Measurements from ENCODE around the gene FBH1. TPM values are rescaled to one million over a fixed set of nuclear protein-coding genes. Genes with fewer than 3 reads are reported as not detected.

Gene FBH1
- total RNA-seq, 1 donor from 2014 or later = 66.9 TPM

DNA sequence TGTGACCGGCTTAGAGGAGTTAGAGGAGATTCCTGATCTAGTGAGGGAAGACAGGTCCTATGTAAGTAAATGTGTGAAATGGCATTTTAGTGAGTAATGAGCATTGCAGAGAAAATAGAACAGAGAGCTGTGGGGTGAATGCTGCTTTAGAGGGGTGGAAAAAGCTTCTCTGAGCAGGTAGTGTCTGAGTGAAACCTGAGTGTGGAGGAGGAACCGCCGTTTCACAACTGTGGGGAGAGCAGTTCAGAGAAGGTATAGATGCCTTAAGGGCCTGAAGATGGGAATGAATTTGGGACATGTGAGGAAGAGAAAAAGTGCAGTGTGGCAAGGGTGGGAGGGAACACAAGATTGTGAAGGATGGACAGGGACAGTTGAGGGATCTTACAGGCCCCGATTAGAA lies 21.6 kb downstream of the FBH1 start:
- Mint-ChIP-seq H3K27ac (peak overlapping the region; percentile 14), H3K36me3 (ENCODE audit: low read depth) (peaks cover 53% of the 10 kb centered on the region), H3K4me1 (ENCODE audit: low read depth) (no peaks in the 10 kb centered on the region), H3K4me3 (no peak overlapping the region), H3K27me3 (ENCODE audit: insufficient read depth) (no peaks in the 10 kb centered on the region), H3K9me3 (no peaks in the 10 kb centered on the region)
- intact Hi-C loops (cut with micrococcal nuclease) = no loop called here
- DNase-seq (ENCODE audit: low spot score) = no peak

DNA sequence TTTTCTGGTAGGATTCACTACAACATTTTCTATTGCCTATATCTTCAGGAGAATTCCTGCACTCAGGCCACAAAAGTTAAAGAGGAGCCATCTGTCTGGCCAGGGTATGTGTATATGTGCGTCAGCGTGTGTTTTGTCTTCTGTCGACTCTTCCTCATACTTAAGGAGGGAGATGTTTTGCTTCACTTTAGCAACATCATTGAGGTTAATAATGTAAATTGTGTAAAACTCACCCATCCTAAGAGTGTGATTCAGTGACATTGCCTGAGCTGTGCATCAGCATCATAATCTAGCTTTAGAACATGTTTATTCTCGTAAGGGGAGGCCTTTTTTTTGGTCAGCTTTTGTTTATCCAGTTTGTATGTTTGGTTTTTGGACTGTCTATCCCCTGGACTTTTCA lies 23.7 kb downstream of the FBH1 start:
- Mint-ChIP-seq H3K4me3 (no peak overlapping the region), H3K4me1 (ENCODE audit: low read depth) (no peaks in the 10 kb centered on the region), H3K36me3 (ENCODE audit: low read depth) (peaks cover 65% of the 10 kb centered on the region), H3K9me3 (no peaks in the 10 kb centered on the region), H3K27ac (no peak overlapping the region), H3K27me3 (ENCODE audit: insufficient read depth) (no peaks in the 10 kb centered on the region)
- no peak for DNase-seq (ENCODE audit: low spot score)
- intact Hi-C loops (cut with micrococcal nuclease) = no loop called here

DNA sequence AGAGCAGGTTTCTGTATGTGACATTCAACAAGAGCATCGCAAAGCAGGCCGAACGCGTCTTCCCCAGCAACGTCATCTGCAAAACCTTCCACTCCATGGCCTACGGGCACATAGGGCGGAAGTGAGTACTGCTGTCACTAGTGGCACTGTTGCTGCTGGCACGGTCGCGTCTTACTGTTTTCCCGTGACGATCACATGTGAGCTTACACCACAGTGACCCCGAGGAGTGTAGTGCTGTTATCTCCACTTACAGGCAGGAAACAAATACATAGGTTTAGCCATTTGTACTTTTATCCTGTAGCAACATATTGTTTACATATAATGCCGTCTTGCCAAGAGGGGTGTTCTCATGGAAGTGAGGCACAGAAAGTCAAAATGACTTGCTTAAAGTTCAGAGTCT lies 25.4 kb downstream of the FBH1 start:
- H3K27ac Mint-ChIP-seq = no peak overlapping the region
- no peak for DNase-seq (ENCODE audit: low spot score)
- H3K9me3 Mint-ChIP-seq = no peaks in the 10 kb centered on the region
- no peaks in the 10 kb centered on the region for H3K27me3 Mint-ChIP-seq (ENCODE audit: insufficient read depth)
- H3K4me1 Mint-ChIP-seq (ENCODE audit: low read depth) = no peaks in the 10 kb centered on the region
- intact Hi-C loops (cut with micrococcal nuclease) = no loop called here
- H3K36me3 Mint-ChIP-seq (ENCODE audit: low read depth) = peaks cover 63% of the 10 kb centered on the region
- H3K4me3 Mint-ChIP-seq = no peak overlapping the region

DNA sequence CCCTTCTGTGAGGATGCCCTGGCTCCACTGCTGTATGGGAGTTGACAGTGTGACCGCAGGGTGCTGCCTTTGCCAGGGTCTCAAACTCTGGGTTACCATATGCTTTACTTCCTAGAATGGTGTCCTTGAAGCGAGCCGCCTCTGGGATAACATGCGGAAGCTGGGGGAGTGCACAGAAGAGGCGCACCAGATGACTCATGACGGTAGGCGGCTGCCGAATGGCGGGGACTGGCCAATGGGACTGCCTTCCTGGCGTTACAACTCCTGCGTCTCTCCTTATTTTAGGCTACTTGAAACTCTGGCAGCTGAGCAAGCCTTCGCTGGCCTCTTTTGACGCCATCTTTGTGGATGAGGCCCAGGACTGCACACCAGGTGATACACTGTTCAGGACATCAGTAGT lies 27.3 kb downstream of the FBH1 start:
- Mint-ChIP-seq H3K27ac (no peak overlapping the region), H3K27me3 (ENCODE audit: insufficient read depth) (no peaks in the 10 kb centered on the region), H3K4me3 (no peak overlapping the region), H3K36me3 (ENCODE audit: low read depth) (peaks cover 68% of the 10 kb centered on the region), H3K9me3 (no peaks in the 10 kb centered on the region), H3K4me1 (ENCODE audit: low read depth) (no peaks in the 10 kb centered on the region)
- DNase-seq (ENCODE audit: low spot score) = no peak
- intact Hi-C loops (cut with micrococcal nuclease) = no loop called here

DNA sequence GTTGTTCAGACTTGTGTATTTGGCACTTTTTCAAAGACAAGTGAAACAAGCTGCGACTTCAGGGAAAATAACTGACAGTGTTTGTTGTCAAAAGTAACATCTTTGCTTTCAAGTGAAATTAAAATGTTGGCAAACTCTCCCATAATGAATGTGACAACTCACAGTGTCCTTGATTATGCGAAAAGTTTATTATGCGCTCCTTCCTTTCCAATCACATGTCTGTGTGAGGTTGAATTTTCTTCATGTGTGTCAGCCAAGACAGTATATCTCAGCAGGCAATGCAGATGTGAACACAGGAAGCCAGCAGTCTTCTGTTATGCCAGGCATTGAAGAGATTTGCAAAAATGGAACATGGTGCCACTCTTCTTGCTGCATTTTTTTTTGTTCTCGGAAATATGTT lies 28.7 kb downstream of the FBH1 start:
- Mint-ChIP-seq H3K4me3 (no peak overlapping the region), H3K27ac (no peak overlapping the region), H3K36me3 (ENCODE audit: low read depth) (peaks cover 69% of the 10 kb centered on the region), H3K27me3 (ENCODE audit: insufficient read depth) (no peaks in the 10 kb centered on the region), H3K4me1 (ENCODE audit: low read depth) (no peaks in the 10 kb centered on the region), H3K9me3 (no peaks in the 10 kb centered on the region)
- DNase-seq (ENCODE audit: low spot score) = no peak
- intact Hi-C loops (cut with micrococcal nuclease) = no loop called here

DNA sequence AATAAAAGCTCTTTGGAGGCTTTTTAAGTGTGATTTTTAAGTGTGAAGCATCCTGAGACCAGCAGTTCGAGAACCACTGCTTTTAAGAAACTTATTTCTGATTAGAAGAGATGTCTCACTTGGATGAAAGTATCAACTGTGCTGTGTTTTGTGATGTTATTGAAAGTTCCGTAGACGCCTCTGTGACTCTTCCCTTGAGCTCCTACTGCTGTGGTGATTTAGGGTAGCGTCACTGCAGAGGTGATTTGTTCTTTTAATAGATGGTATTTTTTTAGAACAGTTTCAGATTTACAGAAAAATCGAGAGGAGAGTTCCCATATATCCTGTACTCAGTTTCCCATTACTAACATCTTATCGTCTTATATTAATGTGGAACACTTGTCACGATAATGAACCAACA lies 29.5 kb downstream of the FBH1 start:
- Mint-ChIP-seq H3K27ac (no peak overlapping the region), H3K4me1 (ENCODE audit: low read depth) (no peaks in the 10 kb centered on the region), H3K9me3 (no peaks in the 10 kb centered on the region), H3K4me3 (no peak overlapping the region), H3K36me3 (ENCODE audit: low read depth) (peaks cover 68% of the 10 kb centered on the region), H3K27me3 (ENCODE audit: insufficient read depth) (no peaks in the 10 kb centered on the region)
- intact Hi-C loops (cut with micrococcal nuclease) = no loop called here
- DNase-seq (ENCODE audit: low spot score) = no peak

DNA sequence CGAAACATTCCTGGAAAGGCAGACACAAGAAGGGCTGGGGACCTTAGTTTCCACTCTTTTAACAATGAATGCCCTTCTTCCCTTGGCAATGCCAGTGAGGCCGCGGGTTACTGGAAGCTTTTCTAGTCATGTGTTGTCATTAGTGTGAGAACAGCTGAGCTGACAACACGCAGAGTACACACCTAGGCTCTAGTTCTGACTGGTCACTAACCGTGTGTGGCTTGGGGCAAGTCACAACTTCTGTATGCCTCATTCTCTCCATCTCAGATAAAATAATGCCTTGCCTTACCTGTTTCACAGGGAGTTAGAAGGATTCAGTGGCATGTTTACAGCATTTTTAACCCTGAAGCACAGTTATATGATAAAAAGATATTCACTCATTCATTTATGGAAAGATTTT lies 31.7 kb downstream of the FBH1 start:
- intact Hi-C loops (cut with micrococcal nuclease) = no loop called here
- no peaks in the 10 kb centered on the region for H3K27me3 Mint-ChIP-seq (ENCODE audit: insufficient read depth)
- H3K36me3 Mint-ChIP-seq (ENCODE audit: low read depth) = peaks cover 61% of the 10 kb centered on the region
- H3K4me3 Mint-ChIP-seq = no peak overlapping the region
- no peak for DNase-seq (ENCODE audit: low spot score)
- no peaks in the 10 kb centered on the region for H3K9me3 Mint-ChIP-seq
- no peak overlapping the region for H3K27ac Mint-ChIP-seq
- no peaks in the 10 kb centered on the region for H3K4me1 Mint-ChIP-seq (ENCODE audit: low read depth)

DNA sequence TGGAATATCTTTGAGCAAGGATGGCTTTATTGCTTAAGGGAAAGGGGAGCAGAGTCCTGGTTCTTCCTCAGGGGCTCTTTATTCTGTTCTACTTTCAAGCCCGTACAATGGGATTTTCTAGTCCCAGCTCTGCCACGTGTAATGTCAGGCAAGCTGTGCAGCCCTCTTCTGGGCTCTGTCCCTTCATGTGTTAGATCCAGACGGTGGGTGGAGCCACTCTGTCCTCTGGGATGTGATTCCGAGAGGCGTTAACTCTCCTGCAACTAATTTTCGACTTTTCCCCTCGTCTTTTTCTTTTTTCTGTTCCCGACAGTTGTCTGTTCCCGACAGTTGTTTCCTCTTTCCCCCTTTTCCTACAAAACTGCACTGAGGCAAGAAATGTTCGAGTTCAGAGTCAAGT lies 34.8 kb downstream of the FBH1 start:
- DNase-seq (ENCODE audit: low spot score) = no peak
- Mint-ChIP-seq H3K36me3 (ENCODE audit: low read depth) (peaks cover 63% of the 10 kb centered on the region), H3K4me3 (no peak overlapping the region), H3K27me3 (ENCODE audit: insufficient read depth) (no peaks in the 10 kb centered on the region), H3K27ac (no peak overlapping the region), H3K9me3 (no peaks in the 10 kb centered on the region), H3K4me1 (ENCODE audit: low read depth) (no peaks in the 10 kb centered on the region)
- intact Hi-C loops (cut with micrococcal nuclease) = no loop called here

DNA sequence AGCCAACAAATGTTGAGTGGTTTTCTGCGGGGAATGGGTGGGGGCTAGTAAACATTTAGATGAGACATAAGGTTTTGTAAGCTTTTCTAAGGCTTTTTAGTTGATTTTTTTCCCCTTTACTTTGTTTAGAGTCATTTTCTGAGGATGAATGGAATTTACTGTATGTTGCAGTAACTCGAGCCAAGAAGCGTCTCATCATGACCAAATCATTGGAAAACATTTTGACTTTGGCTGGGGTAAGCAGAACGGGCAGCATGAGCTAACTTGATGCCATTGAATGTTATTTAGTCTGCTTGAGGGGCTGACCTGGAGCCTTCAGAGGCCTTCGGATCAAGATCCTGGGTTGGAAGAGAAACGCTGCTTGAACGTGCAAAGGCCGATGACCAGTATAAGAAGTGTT lies 37.3 kb downstream of the FBH1 start:
- no peak for DNase-seq (ENCODE audit: low spot score)
- Mint-ChIP-seq H3K27me3 (ENCODE audit: insufficient read depth) (no peaks in the 10 kb centered on the region), H3K9me3 (no peaks in the 10 kb centered on the region), H3K4me1 (ENCODE audit: low read depth) (no peaks in the 10 kb centered on the region), H3K27ac (no peak overlapping the region), H3K36me3 (ENCODE audit: low read depth) (peaks cover 59% of the 10 kb centered on the region), H3K4me3 (no peak overlapping the region)
- intact Hi-C loops (cut with micrococcal nuclease) = no loop called here

DNA sequence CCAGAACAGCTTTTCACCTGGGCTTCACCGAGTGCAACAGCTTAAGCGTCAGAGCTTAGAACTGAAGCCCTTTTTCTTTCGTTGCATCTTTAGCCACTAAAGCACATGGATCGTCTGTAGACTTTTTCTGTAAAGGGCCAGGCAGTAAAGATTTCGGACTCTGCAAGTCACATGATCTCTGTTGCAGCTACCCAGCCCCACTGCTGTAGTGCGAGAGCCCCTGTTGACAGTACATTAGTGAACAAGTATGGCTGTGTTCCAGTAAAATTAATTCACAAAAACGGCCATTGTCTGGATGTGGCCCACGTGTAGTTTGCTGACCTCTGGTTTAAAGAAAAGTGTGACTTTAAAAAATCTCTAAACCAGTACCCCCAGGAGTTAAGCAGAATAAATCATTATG lies 39.4 kb downstream of the FBH1 start:
- no peak overlapping the region for H3K4me3 Mint-ChIP-seq
- H3K9me3 Mint-ChIP-seq = no peaks in the 10 kb centered on the region
- peaks cover 50% of the 10 kb centered on the region for H3K36me3 Mint-ChIP-seq (ENCODE audit: low read depth)
- H3K27ac Mint-ChIP-seq = no peak overlapping the region
- H3K27me3 Mint-ChIP-seq (ENCODE audit: insufficient read depth) = no peaks in the 10 kb centered on the region
- no peaks in the 10 kb centered on the region for H3K4me1 Mint-ChIP-seq (ENCODE audit: low read depth)
- intact Hi-C loops (cut with micrococcal nuclease) = no loop called here
- DNase-seq (ENCODE audit: low spot score) = no peak

DNA sequence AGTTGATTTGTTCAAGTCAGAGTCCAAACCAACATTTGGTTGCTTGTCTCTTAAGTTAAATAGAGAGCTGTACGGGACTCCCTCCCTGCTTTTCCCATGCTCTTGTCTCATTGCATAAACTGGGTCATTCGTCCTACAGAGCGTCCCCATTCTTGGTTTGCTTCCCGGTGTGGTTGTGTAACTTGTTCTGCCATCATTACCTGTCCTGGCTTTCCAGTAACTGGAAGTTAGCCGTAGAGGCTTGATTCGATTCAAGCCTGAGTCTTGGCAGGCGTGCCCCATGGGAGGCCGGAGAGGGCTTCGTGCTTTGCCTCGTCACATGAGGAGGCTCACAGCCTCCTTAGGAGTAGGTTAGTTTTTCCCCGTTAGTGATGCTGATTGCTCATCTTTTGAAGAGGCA lies 40.2 kb downstream of the FBH1 start:
- H3K27ac Mint-ChIP-seq = no peak overlapping the region
- no peaks in the 10 kb centered on the region for H3K9me3 Mint-ChIP-seq
- intact Hi-C loops (cut with micrococcal nuclease) = no loop called here
- H3K4me3 Mint-ChIP-seq = no peak overlapping the region
- H3K27me3 Mint-ChIP-seq (ENCODE audit: insufficient read depth) = no peaks in the 10 kb centered on the region
- no peak for DNase-seq (ENCODE audit: low spot score)
- peaks cover 46% of the 10 kb centered on the region for H3K36me3 Mint-ChIP-seq (ENCODE audit: low read depth)
- no peaks in the 10 kb centered on the region for H3K4me1 Mint-ChIP-seq (ENCODE audit: low read depth)

DNA sequence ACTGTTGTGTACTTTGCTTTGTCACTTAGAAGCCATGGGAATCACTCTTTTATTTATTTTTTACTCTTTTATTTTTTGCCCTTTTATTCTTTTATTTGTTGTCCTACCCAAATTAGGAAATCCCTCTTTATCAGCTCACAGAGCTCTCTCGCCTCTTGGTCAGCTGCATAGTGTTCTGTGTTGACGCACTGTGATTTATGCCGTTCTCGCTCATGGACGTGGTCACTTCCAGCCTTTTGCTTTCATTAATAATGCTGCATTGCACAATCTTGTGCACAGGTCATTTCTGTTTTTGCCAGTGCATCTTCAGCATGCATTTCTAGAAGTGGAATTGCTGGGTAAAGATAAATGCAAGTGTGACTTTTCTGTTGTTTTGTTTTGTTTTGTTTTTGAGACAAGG lies 42.3 kb downstream of the FBH1 start:
- Mint-ChIP-seq H3K36me3 (ENCODE audit: low read depth) (peaks cover 40% of the 10 kb centered on the region), H3K4me3 (no peak overlapping the region), H3K9me3 (no peaks in the 10 kb centered on the region), H3K4me1 (ENCODE audit: low read depth) (no peaks in the 10 kb centered on the region), H3K27ac (no peak overlapping the region), H3K27me3 (ENCODE audit: insufficient read depth) (no peaks in the 10 kb centered on the region)
- no peak for DNase-seq (ENCODE audit: low spot score)
- intact Hi-C loops (cut with micrococcal nuclease) = no loop called here

DNA sequence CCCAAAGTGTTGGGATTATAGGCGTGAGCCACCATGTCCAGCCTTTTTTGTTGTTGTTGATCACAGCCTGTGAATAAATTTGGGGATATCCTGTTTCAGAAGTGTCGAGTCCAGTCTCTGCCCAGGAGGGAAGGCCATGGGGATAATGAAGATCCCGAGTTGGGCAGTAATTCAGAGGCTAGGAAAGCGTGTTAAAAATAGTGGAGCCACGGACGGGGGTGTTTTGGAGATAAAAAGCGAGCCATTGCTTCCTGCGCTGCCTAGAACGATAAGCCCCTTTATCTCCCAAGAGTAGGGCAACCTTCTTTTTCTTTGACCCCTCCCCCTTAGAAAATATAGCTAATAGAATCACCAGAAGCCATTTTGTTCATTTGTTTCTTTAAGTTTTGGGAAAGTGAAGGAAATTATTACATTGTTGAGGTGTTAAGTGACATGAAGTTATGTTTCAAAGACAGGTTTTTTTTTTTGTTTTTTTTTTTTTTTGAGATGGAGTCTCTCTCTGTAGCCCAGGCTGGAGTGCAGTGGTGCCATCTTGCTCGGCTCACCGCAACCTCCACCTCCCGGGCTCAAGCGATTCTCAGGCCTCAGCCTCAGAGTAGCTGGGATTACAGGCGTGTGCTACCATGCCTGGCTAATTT lies 44.0 kb downstream of the FBH1 start:
- H3K4me1 Mint-ChIP-seq (ENCODE audit: low read depth) = no peaks in the 10 kb centered on the region
- H3K27ac Mint-ChIP-seq = no peak overlapping the region
- H3K4me3 Mint-ChIP-seq = no peak overlapping the region
- H3K9me3 Mint-ChIP-seq = no peaks in the 10 kb centered on the region
- H3K36me3 Mint-ChIP-seq (ENCODE audit: low read depth) = peaks cover 43% of the 10 kb centered on the region
- intact Hi-C loops (cut with micrococcal nuclease) = loop anchor here (1.0 kb wide), 1 partner anchor 14 kb away; no protein-coding TSS in a partner anchor
- H3K27me3 Mint-ChIP-seq (ENCODE audit: insufficient read depth) = no peaks in the 10 kb centered on the region
- DNase-seq (ENCODE audit: low spot score) = no peak

DNA sequence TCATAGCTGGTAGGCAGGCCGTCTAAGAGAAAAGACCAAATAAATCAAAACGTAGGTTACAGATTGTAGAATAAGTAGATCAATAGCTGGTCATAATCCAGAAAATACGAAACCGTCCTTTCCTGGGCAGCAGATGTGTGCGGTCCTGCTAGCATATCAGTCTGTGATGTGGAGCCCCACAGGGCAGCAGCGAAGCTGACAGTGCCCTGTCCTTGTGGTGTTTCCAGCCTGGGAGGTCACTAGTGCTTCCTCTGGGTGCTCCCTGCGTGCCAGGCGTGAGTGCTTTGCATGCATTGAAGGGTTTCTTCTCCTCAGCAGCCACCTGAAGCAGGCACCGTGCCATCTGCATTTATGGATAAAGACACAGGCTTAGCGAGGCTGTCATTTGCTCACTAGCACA lies 45.6 kb downstream of the FBH1 start:
- no peaks in the 10 kb centered on the region for H3K27me3 Mint-ChIP-seq (ENCODE audit: insufficient read depth)
- no peaks in the 10 kb centered on the region for H3K9me3 Mint-ChIP-seq
- H3K4me1 Mint-ChIP-seq (ENCODE audit: low read depth) = no peaks in the 10 kb centered on the region
- H3K27ac Mint-ChIP-seq = no peak overlapping the region
- H3K4me3 Mint-ChIP-seq = no peak overlapping the region
- peaks cover 31% of the 10 kb centered on the region for H3K36me3 Mint-ChIP-seq (ENCODE audit: low read depth)
- intact Hi-C loops (cut with micrococcal nuclease) = no loop called here
- no peak for DNase-seq (ENCODE audit: low spot score)

Measured in activated T-helper 1 cell treated with anti-CD3 and anti-CD28 coated beads, Interleukin-12 subunit alpha, Interleukin-12 subunit beta, Interleukin-2, Interleukin-4 antibody, amounts not matched to agents 30 ng/mL and 10 ng/mL and 1 ng/mL, durations not matched to agents 14 hours and 24 hours and 36 hours (primary cell).